ENCODE results near the gene MBNL1.

DNA sequence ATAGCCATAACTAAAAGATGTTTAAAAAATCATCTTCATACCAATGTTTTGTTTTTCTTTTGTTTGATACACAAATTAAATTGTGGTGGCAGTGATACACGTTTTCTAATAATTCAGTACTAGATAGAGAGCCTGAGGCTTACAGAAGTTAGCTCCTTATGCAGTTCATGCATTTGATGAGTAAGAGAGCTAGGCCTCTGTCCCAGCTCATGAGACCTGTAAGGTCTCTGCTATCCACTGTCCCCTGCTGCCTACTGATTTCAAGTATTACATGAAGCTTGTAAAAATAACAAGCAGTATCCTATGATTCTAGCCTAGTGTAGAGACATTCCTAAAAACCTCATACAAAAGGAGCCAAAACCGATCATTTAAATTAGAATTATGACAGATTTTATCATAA is 144.5 kb downstream of the MBNL1 start:
- TF ChIP-seq, protein P1, sequence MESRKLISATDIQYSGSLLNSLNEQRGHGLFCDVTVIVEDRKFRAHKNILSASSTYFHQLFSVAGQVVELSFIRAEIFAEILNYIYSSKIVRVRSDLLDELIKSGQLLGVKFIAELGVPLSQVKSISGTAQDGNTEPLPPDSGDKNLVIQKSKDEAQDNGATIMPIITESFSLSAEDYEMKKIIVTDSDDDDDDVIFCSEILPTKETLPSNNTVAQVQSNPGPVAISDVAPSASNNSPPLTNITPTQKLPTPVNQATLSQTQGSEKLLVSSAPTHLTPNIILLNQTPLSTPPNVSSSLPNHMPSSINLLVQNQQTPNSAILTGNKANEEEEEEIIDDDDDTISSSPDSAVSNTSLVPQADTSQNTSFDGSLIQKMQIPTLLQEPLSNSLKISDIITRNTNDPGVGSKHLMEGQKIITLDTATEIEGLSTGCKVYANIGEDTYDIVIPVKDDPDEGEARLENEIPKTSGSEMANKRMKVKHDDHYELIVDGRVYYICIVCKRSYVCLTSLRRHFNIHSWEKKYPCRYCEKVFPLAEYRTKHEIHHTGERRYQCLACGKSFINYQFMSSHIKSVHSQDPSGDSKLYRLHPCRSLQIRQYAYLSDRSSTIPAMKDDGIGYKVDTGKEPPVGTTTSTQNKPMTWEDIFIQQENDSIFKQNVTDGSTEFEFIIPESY (CRISPR knock-in tag; IDR thresholded peaks at IDR 0.05): no peak
- TF ChIP-seq ZNF143 (CRISPR knock-in tag; IDR thresholded peaks at IDR 0.05): no peak
